Measurements from ENCODE around the gene INPP4B.

The INPP4B gene

DNA sequence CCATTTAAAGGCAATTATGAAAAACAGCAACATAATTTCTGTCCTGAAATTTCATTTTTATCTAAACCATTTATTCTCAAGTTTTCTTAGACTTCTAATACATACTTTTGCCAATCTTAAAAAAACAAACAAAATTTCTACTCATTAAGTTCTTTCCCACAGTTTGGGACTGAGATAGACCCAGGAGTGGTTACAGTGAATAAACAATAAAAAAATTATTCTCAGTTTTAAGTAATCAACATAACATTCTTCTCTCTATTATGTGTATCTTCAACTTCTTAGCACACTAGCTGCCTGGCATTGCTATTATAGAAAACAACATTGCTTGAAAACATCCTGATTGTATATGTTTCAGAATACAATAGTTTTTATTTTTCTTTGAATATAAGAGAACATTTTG is 676.9 kb downstream of the INPP4B start:
- DNase-seq, result no peak

DNA sequence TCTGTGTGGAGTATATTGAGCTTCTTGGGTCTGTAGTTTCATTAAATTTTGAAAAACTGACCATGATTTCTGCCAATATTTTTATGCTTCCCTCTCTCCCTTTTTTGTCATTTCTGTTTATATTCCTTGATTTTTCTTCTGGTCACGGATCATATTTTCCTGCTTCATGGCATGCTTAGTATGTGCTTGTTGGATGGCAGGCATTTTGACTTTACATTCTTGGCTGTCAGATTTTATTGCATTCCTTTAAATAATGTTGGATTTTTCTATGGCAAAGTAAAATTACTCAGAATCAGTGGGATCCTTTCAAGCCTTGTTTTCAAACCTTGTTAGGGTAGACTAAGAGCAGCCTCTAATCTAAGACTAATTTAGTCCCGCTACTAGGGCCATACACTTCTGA is 677.9 kb downstream of the INPP4B start:
- DNase-seq, result no peak

DNA sequence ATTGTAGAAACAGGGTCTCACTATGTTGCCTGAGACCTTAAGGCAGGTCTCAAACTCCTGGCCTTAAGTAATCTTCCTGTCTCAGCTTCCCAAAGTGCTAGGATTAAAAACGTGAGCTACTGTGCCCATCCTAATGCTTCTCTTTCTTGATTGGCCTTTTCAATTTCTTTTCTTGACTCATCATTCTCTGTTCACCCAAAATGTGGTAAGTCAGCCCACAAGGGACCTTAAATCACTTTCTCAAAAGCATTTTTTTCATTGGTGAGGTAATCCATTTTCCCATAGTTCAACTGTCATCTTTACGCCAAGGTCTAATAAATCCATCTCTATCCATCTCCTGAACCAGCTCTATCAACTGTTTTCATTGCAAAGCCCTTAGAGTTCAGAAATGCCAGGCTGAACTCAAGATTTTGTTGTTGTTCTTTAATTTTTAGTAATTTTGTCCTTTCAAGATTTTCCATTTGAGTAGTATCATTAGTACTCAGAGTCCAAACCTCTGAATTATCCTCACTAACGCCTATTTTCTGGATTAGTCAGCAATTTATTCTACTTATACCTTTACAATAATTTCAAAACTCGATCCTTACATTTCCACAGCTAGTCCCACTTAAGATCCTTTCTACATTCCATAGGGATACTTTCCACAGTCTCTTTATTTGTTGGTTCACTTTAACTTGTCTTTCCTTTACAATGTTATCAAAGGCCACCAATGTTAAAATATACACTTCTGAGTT is 681.2 kb downstream of the INPP4B start:
- DNase-seq, result no peak

DNA sequence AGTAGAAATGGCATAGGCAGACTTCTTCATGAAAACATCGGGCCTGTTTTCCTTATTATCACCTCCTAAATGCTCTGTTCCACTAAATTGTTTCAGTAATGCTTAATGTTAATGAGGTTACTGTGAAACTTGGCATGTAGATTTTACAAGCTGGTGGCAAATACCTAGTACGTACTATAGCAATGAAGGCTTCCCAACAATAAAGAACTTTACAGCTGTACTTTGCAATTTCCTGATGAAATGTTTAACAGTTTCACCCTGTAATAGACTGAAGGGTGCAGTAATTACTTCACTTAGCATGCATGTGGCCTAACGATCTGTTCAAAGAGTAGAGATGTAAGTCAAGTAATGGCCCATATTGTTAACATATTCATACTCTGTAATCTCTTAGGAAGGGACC is 685.0 kb downstream of the INPP4B start:
- no peak for DNase-seq

DNA sequence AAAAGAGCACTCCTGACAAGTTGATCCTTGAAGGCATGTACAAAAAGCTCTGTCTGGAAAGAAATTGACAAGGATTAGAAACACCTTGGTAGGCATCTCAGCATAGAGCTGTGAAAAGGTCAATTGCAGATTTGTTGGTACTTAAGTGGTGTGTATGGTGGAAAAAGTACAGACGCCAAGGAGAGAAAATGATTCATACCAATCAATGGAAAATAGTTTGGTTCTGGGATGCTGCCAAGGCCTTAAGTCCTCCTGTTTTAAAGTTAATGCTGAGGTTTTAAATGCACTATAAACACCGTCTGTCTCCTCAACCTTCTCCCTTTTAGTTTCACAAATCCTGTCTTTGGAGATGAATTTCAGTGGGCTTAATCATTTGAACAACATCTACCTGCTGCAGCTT is 685.6 kb downstream of the INPP4B start:
- DNase-seq, result no peak

DNA sequence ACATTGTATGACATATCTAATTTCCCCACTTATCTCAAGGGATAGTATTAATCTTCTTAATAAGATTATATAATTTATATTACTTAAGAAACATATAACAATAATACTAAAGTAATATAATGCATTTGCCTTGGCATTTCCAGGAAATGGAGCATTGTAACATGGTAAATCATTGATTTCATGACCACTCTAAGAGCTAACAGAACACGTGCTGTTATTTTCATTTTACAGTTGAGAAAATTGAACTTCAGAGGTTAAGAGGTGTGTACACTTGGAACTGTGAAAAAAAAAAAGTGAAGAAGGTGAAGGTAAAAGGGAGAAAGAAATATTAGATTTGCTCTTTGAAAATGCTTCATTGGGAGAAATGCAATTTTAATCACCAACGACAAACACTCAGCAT is 687.1 kb downstream of the INPP4B start:
- DNase-seq, result no peak

DNA sequence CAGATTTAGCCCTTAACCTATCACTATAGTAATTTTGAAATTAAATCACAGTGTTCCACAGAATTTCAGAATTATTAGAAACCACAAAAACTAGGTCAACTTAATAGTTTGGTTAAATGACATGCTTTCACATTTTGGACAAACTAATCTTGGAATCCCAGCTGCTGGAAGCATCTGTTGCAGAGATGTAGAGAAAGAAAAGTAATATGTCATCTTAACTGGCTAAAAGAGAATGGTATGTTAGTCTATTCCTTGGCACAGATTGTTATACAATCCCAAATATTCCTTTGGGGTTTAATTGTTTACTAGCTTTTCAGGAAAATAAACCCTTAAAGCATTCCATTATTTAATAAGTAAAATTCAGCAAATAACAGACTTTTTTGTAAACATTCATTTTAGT is 689.8 kb downstream of the INPP4B start:
- DNase-seq, result no peak

DNA sequence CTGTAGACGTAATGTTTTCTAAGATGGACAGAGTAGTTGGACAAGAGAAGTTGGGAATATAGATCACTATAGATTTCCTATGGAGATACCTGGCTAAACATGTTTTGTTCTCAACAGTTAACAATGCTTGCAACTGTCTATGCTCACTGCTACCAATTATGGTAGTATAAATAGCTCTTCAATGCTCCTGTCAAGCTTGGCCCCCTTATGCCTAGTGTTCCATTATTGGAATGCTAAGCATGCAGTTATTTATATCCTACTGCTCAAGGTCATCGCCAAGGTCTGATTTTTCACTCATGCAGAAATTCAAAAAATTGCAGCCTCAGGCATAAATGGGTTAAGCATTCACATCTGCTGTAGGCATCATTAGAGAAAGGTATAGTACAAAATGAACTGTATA is 690.8 kb downstream of the INPP4B start:
- DNase-seq, result no peak

DNA sequence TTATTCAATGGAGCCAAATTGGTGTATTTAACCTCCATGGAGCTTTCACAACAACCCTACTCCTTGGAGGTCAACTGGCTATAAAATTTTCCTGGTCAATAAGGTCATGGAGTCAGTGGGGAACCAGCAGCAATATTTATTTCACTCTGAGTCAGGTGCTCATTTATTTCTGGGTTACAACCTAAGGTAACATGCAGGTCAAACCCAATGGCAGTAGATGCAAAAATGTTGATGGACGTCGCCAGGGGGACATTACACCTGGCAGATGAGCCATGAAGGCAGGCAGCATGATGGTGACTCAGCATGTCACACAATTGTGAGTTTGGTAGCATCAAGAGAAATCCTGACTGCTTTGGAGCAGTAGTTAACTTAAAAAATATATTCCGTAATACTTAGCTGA is 695.6 kb downstream of the INPP4B start:
- DNase-seq, result no peak

DNA sequence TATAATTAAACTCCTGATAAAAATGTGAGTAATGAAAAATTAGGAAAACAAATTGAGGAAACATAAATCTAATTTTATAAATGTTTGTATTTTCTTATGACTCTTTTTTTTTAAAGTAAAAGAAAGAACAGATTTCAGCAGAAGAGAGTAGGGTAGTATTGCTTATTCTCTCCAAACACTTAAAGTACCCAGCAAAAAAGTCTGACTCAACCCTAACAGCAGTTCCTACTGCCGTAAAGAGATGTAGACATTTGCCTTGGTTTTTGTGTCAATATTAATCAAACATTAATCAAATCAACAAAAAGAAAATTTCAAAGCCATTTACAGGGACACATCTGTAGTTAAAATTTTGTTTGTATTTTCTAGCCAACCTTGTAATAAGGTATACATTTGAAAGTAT is 701.3 kb downstream of the INPP4B start:
- no peak for DNase-seq

DNA sequence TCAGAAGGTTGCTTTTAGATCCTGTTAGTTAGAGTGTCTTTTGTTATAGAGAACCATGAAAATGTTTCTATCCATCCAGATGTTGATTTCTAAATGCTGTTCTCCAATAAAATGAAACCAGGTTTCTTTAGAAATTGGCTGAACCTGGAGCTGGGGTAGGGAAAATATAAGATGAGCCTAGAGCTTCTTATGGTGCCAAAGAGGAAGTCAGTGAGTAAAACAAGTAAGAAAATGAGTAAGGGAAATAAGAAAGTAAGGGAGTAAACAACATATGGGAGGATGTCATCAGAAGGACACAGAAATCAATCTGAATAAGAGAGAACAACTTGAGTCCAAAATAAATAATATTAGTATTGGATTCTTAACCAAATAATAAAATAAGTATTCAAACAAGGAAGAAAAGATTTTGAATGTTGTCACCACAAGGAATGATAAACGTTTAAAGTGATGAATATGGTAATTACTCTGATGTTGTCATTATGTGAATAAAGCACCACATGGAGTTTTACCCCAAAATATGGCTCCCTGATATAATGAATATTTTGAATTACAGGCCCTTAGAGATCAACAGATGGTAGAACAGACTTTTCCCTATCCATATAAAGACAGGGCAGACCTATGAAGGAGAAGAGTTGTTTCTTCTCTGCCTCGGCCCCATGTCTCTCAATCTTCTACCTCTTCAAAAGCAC is 703.6 kb downstream of the INPP4B start:
- DNase-seq, result no peak

DNA sequence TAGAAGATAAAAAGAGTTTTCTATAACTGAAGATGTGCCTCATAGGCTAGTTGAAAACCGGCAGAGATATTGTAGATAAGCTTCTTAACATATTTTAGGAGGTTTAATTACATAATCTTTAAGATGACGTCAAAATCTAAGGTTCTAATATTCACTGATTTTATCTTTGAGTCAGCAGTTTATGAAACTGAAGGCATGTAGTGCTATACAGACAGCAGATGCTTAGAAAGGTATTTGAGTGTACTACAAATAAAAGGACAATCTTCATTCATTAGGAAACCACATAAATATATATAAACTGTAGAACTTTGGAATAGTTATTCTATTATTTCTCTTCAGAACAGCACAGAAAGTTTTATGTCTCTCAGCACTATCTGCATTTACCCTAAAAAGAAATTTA is 704.9 kb downstream of the INPP4B start:
- DNase-seq, result no peak

DNA sequence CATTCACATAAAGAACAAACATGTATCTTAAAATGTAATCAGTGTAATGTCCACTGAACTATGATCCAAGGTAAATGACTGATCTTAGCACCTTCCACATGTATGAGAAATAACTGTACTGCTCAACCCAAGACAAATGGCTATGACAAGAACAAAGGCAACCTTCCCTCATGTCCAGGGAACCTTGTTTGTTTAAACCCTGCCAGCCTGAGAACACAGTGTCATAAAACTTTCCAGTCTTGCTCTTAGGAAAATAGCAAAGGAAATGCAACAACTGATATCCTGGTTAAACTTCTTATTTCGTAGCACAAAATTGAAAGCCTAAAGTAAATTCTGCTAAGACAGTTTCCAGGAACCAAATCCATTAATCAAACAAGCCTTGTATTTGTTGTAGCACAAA is 715.4 kb downstream of the INPP4B start:
- no peak for DNase-seq

DNA sequence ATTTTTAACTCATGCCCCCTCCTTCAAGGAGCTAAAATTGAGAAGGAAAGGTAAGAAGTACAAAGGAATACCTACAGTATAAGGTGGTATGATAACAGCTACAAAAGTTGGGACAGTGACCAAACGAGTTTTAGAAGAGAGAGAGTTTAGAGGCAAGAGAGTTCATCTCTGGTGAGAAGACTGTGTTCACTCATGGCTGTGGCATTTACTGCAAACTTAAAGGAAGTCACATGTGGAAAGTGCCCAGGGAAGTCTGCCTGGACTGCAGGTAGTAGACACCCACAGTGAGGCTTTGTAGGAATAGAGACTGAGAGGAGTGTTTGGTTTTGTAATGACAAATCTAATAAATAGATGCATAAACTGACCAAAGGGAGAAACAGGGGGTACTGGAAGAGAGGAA is 716.2 kb downstream of the INPP4B start:
- DNase-seq, result no peak

DNA sequence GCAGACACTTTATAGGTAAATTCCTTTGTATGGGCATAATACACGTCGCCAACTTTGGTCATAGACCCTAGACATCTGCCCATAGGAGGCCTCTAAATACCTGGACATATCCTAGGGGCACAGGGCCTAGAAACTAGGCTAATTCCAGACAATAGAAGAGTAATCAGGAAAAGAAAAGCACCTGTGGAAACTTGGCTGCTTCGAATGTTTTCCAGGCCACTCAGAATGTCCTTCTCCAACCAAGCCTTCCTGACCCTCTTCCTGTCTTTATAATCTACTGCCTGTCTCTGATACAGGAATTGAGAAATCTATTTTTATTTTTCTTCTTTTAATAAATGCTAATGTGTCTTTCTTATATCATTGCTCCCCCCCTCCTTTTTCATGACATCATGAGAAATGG is 716.6 kb downstream of the INPP4B start:
- DNase-seq, result no peak

DNA sequence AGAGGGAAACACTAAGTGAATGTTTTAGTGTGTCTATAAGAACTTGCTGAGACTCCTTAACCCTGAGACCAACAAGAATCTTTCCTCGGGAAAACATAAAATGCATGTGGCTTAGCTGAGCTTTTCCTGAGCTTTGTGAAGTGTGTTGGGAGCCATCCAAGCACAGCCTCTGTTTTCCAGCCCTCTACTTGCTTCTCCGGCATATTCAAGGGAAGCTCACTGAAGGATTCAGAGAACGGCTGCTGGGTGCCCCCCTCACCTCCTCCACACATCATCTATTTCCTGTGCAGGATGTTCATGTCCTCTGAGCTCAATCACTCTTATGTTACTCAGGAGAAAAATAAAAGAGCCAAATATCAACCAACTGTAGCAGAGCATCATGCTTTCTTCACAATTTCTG is 717.6 kb downstream of the INPP4B start:
- DNase-seq, result no peak

DNA sequence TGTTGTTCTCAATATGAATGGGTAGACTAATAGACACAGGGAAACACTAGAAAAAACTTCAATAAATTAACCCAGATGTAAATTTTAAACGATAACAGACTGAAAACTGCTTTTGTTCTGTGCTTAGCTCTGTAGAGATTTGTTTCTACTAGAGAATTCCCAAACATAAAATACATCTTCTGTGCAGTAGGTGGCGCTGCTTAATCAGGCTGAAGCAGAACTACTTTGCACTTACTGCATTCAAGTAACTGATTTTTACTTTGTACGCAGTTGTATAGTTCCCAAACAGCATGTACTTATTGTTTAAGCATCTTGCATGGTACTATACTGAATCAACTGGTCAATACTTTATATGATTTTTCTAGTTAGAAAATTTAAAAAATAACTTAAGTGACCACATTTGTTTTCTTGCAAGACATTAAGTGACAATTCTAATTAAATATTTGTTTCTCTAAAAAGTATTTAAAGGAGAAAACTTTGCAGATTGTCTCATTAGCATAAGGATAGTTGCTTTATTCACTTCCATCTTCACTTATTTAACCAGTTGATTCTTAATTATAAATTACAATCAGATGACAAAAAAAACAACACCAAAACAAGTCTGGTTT is 719.1 kb downstream of the INPP4B start:
- peak; percentile 80 for DNase-seq

DNA sequence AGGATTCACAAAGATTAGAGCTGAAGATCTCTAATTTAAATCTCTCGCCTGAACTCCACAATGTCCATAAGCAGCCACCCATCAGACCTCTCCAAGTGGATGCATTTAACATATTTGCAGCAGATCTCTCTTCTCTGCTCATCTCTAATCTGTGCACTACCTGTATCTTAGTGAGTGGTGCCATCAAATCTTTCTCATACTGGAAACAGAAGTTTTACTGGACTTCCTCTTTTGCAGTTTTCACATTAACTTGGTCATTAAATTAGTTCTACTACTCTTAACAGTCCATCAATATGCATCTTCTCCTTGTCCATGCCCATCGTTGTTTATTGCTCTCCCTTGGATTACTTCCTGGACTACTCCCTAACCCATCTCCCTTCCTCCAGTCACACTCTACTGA is 721.2 kb downstream of the INPP4B start:
- no peak for DNase-seq

DNA sequence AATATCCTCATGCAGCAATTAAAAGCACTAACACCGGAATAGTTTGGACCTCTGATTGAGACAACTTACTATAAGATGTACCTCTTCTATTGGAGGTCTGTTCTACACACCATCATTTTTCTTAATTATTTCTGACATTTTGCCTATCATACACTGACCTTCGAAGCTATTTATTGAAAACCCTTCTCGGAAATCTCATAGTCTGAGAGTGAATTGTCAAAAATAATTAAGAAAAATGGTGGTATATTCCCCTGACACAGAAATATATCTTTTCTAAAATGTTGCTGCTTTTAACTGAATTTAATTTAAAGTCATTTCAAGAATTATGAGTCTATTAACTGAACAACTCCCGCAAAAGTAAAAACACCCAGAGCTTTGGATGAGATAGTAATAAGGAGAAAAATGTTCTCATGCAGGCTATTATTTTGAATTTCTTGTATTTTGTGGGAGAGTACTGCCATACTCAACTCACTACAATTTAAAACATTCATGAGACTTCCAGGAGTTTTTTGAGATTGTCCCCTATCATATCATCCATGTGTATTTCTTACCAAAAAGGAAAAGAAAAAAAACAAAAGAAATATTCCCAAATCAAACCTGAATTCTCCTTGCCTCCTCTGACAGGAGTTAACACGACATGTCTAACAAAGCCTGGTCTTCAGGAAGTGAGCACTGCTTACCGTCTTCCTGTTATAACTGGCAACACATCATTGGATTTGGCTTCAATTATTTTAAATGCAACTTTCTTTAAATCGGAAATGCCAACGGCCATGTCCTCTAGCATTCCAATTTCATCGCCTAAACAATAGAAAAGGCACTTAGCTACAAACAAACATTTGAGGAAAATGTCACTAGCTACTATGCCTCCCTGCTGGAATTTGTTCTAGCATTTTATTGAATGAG is 724.4 kb downstream of the INPP4B start:
- no peak for DNase-seq

DNA sequence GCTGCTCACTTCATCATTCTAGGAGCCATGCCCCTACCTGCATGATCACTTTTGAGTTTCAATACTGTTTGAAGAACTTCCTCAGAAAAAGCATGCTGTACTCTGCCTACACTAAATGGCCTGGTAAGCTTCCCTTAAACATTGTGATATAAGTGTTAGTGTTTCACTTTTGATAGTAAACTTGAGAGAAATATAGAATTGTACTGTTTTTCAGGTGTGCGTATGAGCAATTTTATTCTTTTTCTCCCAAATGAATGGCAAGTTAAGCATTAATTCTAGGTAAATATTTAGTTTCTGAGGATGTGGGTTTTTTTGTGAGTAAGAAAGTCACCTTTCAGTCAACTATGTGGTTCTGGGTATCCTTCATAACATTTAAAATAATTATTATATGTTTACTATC is 725.2 kb downstream of the INPP4B start:
- DNase-seq, result no peak

DNA sequence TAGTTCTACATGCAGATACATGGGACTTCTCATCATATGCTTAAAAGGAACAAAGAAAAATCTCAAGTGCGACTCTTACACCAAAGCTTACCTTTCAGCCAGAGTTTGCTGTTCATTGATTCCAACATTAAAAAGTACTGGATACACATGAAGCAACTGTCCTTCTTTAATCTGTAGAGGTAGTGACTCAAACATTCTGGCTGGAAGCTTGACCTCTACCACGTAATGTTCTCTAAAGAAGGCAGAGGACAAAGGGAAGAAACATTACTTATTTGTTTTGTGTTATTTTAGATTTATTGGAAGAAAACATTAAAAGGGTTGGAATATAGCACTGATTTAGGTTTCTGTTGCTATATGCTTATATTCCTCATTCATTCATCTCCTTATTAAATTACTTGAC is 733.6 kb downstream of the INPP4B start:
- no peak for DNase-seq

DNA sequence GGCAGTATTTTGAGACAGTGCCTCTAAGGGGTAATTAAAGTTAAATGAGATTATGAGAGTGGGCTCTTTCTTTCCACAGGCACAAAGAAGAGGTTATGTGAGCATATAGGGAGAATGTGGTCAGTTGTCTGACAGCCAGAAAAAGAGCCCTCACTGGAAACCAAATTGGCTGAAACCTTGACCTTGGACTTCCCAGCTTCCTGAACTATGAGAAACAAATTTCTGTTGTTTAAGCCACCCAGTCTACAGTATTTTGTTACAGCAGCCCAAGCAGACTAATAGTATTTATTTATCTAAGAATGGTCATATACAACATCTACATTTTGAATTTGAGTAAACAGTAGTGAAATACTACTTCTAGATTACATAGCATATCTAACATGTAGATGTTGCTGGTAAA is 736.0 kb downstream of the INPP4B start:
- no peak for DNase-seq

DNA sequence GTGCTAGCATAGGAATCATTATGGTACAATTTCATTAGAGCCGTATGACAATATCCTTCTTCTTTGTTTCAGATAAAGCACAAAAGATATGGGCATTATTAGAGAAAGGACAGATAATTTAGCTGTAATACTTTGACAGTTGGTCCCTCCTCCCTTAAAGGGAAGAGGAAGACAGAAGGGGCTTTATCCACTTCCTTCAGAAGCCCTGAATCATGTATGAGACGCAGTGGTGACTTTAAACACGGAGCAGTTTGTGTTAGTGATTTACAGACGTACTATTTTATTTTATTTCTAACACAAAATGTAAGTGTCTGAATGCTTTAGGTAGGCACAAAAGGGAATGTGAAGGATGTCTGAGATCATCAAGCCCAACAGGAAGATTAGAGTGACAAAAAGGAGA is 742.1 kb downstream of the INPP4B start:
- DNase-seq, result no peak

DNA sequence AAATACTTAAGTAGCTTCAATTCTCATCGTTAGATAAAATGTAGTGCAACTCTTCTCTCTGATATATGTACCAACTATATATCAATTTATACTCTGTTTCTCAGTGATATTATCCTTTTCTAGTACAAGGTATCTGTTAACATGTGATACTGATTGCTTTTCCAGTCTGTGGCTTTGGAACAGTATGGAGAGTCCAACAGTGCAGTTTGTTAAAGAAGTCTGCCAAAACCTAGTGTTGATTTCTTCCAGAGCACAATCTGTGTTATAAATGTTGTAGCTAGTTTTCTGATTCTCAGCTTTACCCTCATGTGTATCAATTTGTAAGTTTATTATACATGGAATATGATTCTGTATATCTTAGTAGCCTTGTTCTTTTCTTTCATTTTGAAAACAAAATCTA is 744.7 kb downstream of the INPP4B start:
- DNase-seq, result no peak

All from CD4-positive, alpha-beta T cell treated with Interleukin-17A for 1 hour (primary cell).